NCI-H345 (cell line): Measurements from ENCODE around the gene SYNDIG1.
"Not testable (repeated sequence)": the region's sequence is repeated elsewhere in the genome, so short reads cannot be mapped to it uniquely, and the experiment has no call there.

Experiments
- DNase-seq: peaks from one replicate; lab custom pipeline; 2025; lab: John Stamatoyannopoulos, UW

The SYNDIG1 gene

GRCh38 chr20:24611360-24612140, 142.1 kb downstream of the SYNDIG1 start:
- no peak for DNase-seq

- no peak for DNase-seq
Measured at GRCh38 chr20:24612799-24613775, 143.7 kb downstream of the SYNDIG1 start.

- DNase-seq, result no peak
Measured at GRCh38 chr20:24614341-24614740, 144.9 kb downstream of the SYNDIG1 start.

GRCh38 chr20:24615353-24615752, 145.9 kb downstream of the SYNDIG1 start:
- DNase-seq, result no peak

GRCh38 chr20:24616258-24617079, 147.0 kb downstream of the SYNDIG1 start:
- peak; percentile 10 for DNase-seq

- DNase-seq, result no peak
Measured at GRCh38 chr20:24617080-24617432, 147.6 kb downstream of the SYNDIG1 start.

- DNase-seq, result no peak
Measured at GRCh38 chr20:24617757-24618450, 148.5 kb downstream of the SYNDIG1 start.

- no peak for DNase-seq
Measured at GRCh38 chr20:24618739-24619138, 149.3 kb downstream of the SYNDIG1 start.

GRCh38 chr20:24619212-24619611, 149.8 kb downstream of the SYNDIG1 start:
- DNase-seq, result peak; percentile 13

- peak; percentile 74 for DNase-seq
Measured at GRCh38 chr20:24620937-24621519, 151.6 kb downstream of the SYNDIG1 start.

- no peak for DNase-seq
Measured at GRCh38 chr20:24622856-24623255, 153.4 kb downstream of the SYNDIG1 start.

GRCh38 chr20:24626141-24626540, 156.7 kb downstream of the SYNDIG1 start:
- DNase-seq, result not testable (repeated sequence)

- DNase-seq, result no peak
Measured at GRCh38 chr20:24627291-24627690, 157.9 kb downstream of the SYNDIG1 start.

- no peak for DNase-seq
Measured at GRCh38 chr20:24627926-24628325, 158.5 kb downstream of the SYNDIG1 start.

GRCh38 chr20:24628985-24629384, 159.6 kb downstream of the SYNDIG1 start:
- no peak for DNase-seq

- no peak for DNase-seq
Measured at GRCh38 chr20:24629668-24630067, 160.2 kb downstream of the SYNDIG1 start.

GRCh38 chr20:24630486-24631172, 161.2 kb downstream of the SYNDIG1 start:
- DNase-seq, result no peak

- no peak for DNase-seq
Measured at GRCh38 chr20:24631173-24631505, 161.7 kb downstream of the SYNDIG1 start.

- DNase-seq, result no peak
Measured at GRCh38 chr20:24632581-24632980, 163.2 kb downstream of the SYNDIG1 start.

- DNase-seq, result peak; percentile 62
Measured at GRCh38 chr20:24633026-24633425, 163.6 kb downstream of the SYNDIG1 start.

GRCh38 chr20:24633521-24633920, 164.1 kb downstream of the SYNDIG1 start:
- DNase-seq, result peak; percentile 56
